HEK293 (cell line): ENCODE results near the gene FIBCD1.

Source experiments
- BCL6B ChIP-seq: fragments of 450-650 bp; formaldehyde crosslinking; IDR thresholded peaks from 2 replicates; pipeline ENCODE4 v1.5.1; 2017; ENCODE audit warnings: missing biosample characterization, missing genetic modification characterization
- FEZF1 ChIP-seq: fragments of 450-650 bp; formaldehyde crosslinking; IDR thresholded peaks from 2 replicates; pipeline ENCODE4 v1.5.1; 2016; ENCODE audit warnings: missing biosample characterization, missing genetic modification characterization
- GLI4 ChIP-seq: fragments of 450-650 bp; formaldehyde crosslinking; IDR thresholded peaks from 2 replicates; pipeline ENCODE4 v1.5.1; 2016; ENCODE audit warnings: missing biosample characterization, missing genetic modification characterization
- GLIS2 ChIP-seq: fragments of 450-650 bp; formaldehyde crosslinking; IDR thresholded peaks from 2 replicates; pipeline ENCODE4 v1.5.1; 2016; ENCODE audit warnings: missing biosample characterization, missing genetic modification characterization
- KLF10 ChIP-seq: fragments of 450-650 bp; IDR thresholded peaks from 2 replicates; pipeline ENCODE4 v1.5.1; 2018; ENCODE audit warnings: missing biosample characterization, mild to moderate bottlenecking, missing genetic modification characterization
- KLF16 ChIP-seq: fragments of 450-650 bp; formaldehyde crosslinking; IDR thresholded peaks from 2 replicates; pipeline ENCODE4 v1.5.1; 2017; ENCODE audit warnings: missing biosample characterization, missing genetic modification characterization
- KLF17 ChIP-seq: fragments of 450-650 bp; formaldehyde crosslinking; IDR thresholded peaks from 2 replicates; pipeline ENCODE4 v1.5.1; 2016; ENCODE audit warnings: missing biosample characterization, missing genetic modification characterization
- PATZ1 ChIP-seq: fragments of 450-650 bp; formaldehyde crosslinking; IDR thresholded peaks from 2 replicates; pipeline ENCODE4 v1.5.1; 2016; ENCODE audit warnings: missing biosample characterization, missing genetic modification characterization
- PRDM1 ChIP-seq: fragments of 450-650 bp; formaldehyde crosslinking; IDR thresholded peaks from 2 replicates; pipeline ENCODE4; 2016; ENCODE audit warnings: missing biosample characterization, missing genetic modification characterization
- SP3 ChIP-seq: fragments of 450-650 bp; formaldehyde crosslinking; IDR thresholded peaks from 2 replicates; pipeline ENCODE4 v1.5.1; 2016; ENCODE audit warnings: missing biosample characterization, missing genetic modification characterization
- ZBTB8A ChIP-seq: fragments of 450-650 bp; formaldehyde crosslinking; IDR thresholded peaks from 2 replicates; pipeline ENCODE4 v1.5.1; 2016; ENCODE audit warnings: missing biosample characterization, missing genetic modification characterization
- ZEB2 ChIP-seq: fragments of 450-650 bp; formaldehyde crosslinking; IDR thresholded peaks from 2 replicates; pipeline ENCODE4 v1.5.1; 2016; ENCODE audit warnings: missing biosample characterization, missing genetic modification characterization
- ZNF10 ChIP-seq: fragments of 450-650 bp; formaldehyde crosslinking; IDR thresholded peaks from 2 replicates; pipeline ENCODE4 v1.5.1; 2017; ENCODE audit warnings: missing biosample characterization, missing genetic modification characterization
- ZNF114 ChIP-seq: fragments of 450-650 bp; formaldehyde crosslinking; IDR thresholded peaks from 2 replicates; pipeline ENCODE4 v1.5.0; 2017; ENCODE audit warnings: missing biosample characterization, missing genetic modification characterization
- ZNF133 ChIP-seq: fragments of 450-650 bp; formaldehyde crosslinking; IDR thresholded peaks from 2 replicates; pipeline ENCODE4 v1.5.1; 2016; ENCODE audit warnings: missing biosample characterization, missing genetic modification characterization
- ZNF157 ChIP-seq: fragments of 450-650 bp; formaldehyde crosslinking; IDR thresholded peaks from 2 replicates; pipeline ENCODE4 v1.5.1; 2016; ENCODE audit warnings: missing biosample characterization, missing genetic modification characterization
- ZNF248 ChIP-seq: fragments of 450-650 bp; formaldehyde crosslinking; IDR thresholded peaks from 2 replicates; pipeline ENCODE4 v1.5.1; 2017; ENCODE audit warnings: missing biosample characterization, missing genetic modification characterization
- ZNF266 ChIP-seq: fragments of 450-650 bp; formaldehyde crosslinking; IDR thresholded peaks from 2 replicates; pipeline ENCODE4 v1.5.1; 2016; ENCODE audit warnings: missing biosample characterization, missing genetic modification characterization, low read depth
- ZNF404 ChIP-seq: fragments of 450-650 bp; formaldehyde crosslinking; IDR thresholded peaks from 2 replicates; pipeline ENCODE4 v1.5.1; 2017; ENCODE audit warnings: missing biosample characterization, missing genetic modification characterization
- ZNF416 ChIP-seq: fragments of 450-650 bp; formaldehyde crosslinking; IDR thresholded peaks from 2 replicates; pipeline ENCODE4 v1.5.1; 2016; ENCODE audit warnings: missing biosample characterization, missing genetic modification characterization
- ZNF423 ChIP-seq: fragments of 450-650 bp; formaldehyde crosslinking; IDR thresholded peaks from 2 replicates; pipeline ENCODE4 v1.5.1; 2016; ENCODE audit warnings: missing biosample characterization, missing genetic modification characterization
- ZNF433 ChIP-seq: fragments of 450-650 bp; formaldehyde crosslinking; IDR thresholded peaks from 2 replicates; pipeline ENCODE4 v1.5.1; 2016; ENCODE audit warnings: missing biosample characterization, missing genetic modification characterization, low read depth
- ZNF449 ChIP-seq: fragments of 450-650 bp; formaldehyde crosslinking; IDR thresholded peaks from 2 replicates; pipeline ENCODE4 v1.5.1; 2017; ENCODE audit warnings: missing biosample characterization, mild to moderate bottlenecking, missing genetic modification characterization, moderate library complexity
- ZNF473 ChIP-seq: fragments of 450-650 bp; formaldehyde crosslinking; IDR thresholded peaks from 2 replicates; pipeline ENCODE4 v1.5.1; 2017; ENCODE audit warnings: missing biosample characterization, missing genetic modification characterization
- ZNF48 ChIP-seq: fragments of 450-650 bp; formaldehyde crosslinking; IDR thresholded peaks from 2 replicates; pipeline ENCODE4 v1.5.1; 2016; ENCODE audit warnings: missing biosample characterization, missing genetic modification characterization
- ZNF501 ChIP-seq: fragments of 450-650 bp; formaldehyde crosslinking; IDR thresholded peaks from 2 replicates; pipeline ENCODE4 v1.5.1; 2016; ENCODE audit warnings: missing biosample characterization, missing genetic modification characterization
- ZNF645 ChIP-seq: fragments of 450-650 bp; formaldehyde crosslinking; IDR thresholded peaks from 2 replicates; pipeline ENCODE4; 2016; ENCODE audit warnings: missing biosample characterization, missing genetic modification characterization
- ZNF747 ChIP-seq: fragments of 450-650 bp; formaldehyde crosslinking; IDR thresholded peaks from 2 replicates; pipeline ENCODE4 v1.5.1; 2016; ENCODE audit warnings: missing biosample characterization, missing genetic modification characterization
- ZNF791 ChIP-seq: fragments of 450-650 bp; formaldehyde crosslinking; IDR thresholded peaks from 2 replicates; pipeline ENCODE4 v1.5.1; 2016; ENCODE audit warnings: missing biosample characterization, missing genetic modification characterization
- ZNF830 ChIP-seq: fragments of 450-650 bp; IDR thresholded peaks from 2 replicates; pipeline ENCODE4 v1.5.0; 2018; ENCODE audit warnings: missing biosample characterization, missing genetic modification characterization, low read depth, mild to moderate bottlenecking, moderate library complexity

Gene FIBCD1

GRCh38 chr9:130933114-130934046 is 5.7 kb downstream of the FIBCD1 start (continued):
- TF ChIP-seq ZNF266 (tag by site-specific recombination) = no peak
- TF ChIP-seq KLF17 (tag by site-specific recombination) = no peak
- no peak for TF ChIP-seq ZNF114
- no peak for TF ChIP-seq KLF10 (tag by site-specific recombination)
- no peak for TF ChIP-seq ZNF404
- no peak for TF ChIP-seq ZNF10 (tag by site-specific recombination)
- no peak for TF ChIP-seq KLF16 (tag by site-specific recombination)
- TF ChIP-seq ZNF157 (tag by site-specific recombination) = no peak
- no peak for TF ChIP-seq ZNF830 (tag by site-specific recombination)
- no peak for TF ChIP-seq ZNF416
- TF ChIP-seq PRDM1 = no peak
- TF ChIP-seq ZNF449 (tag by site-specific recombination) = peak; percentile 87
- no peak for TF ChIP-seq ZNF48 (tag by site-specific recombination)
- no peak for TF ChIP-seq ZNF747 (tag by site-specific recombination)
- peak; percentile 62 for TF ChIP-seq PATZ1 (tag by site-specific recombination)
- TF ChIP-seq ZNF248 = no peak
- no peak for TF ChIP-seq ZNF645 (tag by site-specific recombination)
- no peak for TF ChIP-seq BCL6B (tag by site-specific recombination)
- peak; percentile 40; the same call in 1 of the 2 replicates for TF ChIP-seq GLIS2
- TF ChIP-seq FEZF1 (tag by site-specific recombination) = no peak
- peak; percentile 61 for TF ChIP-seq ZBTB8A (tag by site-specific recombination)
- no peak for TF ChIP-seq SP3 (tag by site-specific recombination)
- TF ChIP-seq ZNF433 = no peak
- TF ChIP-seq ZNF791 (tag by site-specific recombination) = no peak
- no peak for TF ChIP-seq ZNF501 (tag by site-specific recombination)
- TF ChIP-seq ZNF473 (tag by site-specific recombination) = no peak
- TF ChIP-seq ZNF423 (tag by site-specific recombination) = 0 out of 2 replicates have a peak, but pooled peaks have one; percentile 15
- no peak for TF ChIP-seq ZNF133
- TF ChIP-seq GLI4 (tag by site-specific recombination) = no peak
- no peak for TF ChIP-seq ZEB2
